HG03064 (cell line): ENCODE measurements around the gene SETDB1.

Experiments
- ATAC-seq: cut with Tn5 transposase; IDR thresholded peaks from one replicate; pipeline ENCODE4 v1.9.1; 2021; ENCODE audit warnings: low read depth; ENCODE audit not compliant: unreplicated experiment

SETDB1 gene

DNA sequence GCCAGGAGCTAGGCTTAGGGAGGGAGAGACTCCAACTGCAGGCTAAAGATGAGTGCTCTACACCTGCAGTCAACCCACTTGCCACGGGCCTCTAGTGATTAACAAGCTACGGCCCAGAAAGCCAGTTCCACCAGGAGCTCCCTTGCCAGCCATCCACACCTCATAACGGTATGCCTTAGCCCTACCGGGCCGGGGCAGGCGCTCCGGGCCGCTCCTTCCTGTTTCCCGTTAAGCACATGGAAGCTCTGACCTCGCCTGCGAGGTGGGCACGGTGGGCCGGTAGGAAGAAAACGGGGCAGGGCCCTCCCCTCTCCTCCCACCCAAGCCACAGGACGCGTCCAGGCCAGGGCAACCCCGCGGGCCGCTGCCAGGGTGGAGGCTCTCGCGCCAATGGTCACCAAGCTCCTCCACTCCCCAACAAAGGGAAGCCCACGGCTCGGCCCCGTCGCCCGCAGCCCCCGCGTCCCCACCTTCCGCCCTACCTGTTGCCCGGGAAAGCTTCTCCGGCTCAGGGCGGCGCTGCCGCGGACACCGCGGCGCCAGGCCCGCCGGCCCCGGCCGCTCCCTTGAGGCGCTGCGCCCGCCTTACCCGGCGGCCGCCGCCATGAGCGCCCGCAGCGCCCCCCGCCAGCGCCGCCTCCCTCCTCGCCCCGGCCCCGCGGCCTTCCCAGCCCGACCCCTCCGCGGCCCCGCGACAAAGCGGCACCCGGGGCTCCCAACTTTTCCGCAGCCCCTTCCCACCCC is 47.8 kb downstream of the SETDB1 start:
- peak; percentile 48 for ATAC-seq

DNA sequence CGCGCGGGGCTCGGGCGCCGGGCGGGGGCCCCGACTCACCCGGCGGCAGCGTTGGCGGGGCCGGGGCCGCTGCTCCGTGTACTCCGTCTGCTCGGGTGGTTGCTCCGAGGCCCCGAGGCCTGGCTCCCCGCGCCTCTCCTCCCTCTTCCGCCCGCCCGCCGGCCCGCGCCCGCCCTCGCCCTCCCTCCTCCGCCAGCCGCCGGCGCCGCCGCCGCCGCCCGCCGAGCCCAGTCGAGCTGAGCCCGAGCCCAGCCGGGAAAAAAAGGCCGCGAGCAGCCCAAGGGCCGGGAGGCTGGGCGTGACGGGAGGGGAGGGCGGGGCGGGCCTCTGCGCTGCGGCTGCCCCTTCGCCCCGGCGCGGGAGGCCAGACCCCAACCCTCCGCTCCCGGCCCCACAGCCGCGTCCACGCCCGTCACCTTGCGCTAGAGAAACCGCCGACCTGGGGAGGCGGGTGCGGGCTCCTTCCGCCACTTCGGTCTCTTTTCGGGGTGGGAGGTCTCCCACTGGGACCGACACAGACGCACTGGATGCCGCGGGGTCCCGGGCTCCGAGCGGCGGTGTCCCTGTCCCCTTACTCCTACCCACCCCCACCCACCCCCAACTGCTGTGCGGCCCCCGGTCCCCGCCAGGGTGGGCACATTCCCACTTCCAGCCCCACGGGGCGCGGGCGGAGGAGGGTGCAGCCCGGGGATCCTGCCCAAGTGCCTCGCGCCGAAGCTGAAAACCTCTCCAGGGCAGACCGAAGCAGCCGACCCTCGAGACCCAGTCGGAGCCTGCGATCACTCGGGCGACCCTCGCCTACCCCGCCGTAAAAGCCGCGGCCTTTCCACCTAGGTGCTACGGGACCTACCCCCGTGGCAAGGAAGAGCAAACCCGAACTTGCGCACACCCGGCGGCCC is 48.7 kb downstream of the SETDB1 start, which contains the start of gene CERS2:
CERS2 (minus strand) TSS at position 256 of the 899 bp plus-strand sequence. CDS start 5,745 bp downstream, outside the sequence.
- peak; percentile 48 for ATAC-seq

DNA sequence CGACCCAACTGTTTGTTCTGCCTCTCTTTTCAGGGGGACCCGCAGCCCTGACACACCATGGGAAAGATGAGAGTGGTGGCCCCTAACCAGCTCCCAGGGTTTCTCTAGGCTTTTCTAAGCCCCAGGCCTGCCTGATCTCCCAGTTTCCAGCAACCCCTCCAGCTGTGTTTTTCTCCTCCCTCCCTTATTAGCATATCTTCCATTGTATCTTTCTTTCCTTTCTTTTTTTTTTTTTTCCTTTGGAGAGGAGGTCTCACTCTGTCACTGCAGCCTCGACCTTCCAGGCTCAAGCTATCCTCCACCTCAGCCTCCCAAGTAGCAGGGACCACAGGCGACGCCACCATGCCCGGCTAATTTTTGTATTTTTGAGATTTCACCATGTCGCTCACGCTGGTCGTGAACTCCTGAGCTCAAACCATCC is 50.2 kb downstream of the SETDB1 start:
- no peak for ATAC-seq

DNA sequence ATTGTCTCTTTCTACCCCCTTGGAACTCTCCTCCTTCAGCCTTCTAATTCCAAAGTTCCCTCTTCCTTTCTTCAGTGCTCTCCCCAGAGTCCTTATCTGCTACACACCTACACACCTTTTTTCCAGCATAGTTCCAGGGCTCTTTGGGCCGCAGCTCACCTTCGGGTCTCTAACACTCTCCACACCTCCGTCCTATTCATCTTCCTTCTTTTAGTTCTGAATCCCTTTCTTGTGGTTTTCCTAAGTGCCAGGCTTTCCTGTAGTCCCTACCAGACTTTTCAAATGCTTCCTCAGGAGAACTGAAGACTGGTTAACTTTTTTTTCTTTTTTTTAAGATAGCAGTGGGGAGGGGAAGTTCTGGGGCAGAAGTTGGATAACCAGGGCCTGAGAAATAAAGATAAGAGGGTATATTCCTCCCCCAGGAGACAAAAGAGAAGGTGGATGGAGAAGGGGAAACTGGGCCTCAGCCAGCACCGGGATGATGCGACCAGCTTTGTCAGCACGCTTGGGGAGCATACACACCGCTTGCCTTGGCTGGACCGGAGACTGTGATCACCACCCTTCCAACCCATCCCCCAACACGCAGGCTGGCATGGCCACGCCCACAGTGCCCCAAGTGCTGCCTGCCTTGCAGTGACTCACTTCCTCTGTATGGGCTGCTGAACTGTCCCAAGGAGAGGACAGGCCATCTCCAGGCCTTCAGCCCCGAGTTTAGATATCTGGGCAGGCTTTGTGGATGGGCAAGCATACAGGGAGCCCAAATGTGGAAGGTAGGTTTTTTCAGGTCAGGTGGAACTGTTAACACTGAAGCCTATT is 50.9 kb downstream of the SETDB1 start:
- ATAC-seq = no peak

DNA sequence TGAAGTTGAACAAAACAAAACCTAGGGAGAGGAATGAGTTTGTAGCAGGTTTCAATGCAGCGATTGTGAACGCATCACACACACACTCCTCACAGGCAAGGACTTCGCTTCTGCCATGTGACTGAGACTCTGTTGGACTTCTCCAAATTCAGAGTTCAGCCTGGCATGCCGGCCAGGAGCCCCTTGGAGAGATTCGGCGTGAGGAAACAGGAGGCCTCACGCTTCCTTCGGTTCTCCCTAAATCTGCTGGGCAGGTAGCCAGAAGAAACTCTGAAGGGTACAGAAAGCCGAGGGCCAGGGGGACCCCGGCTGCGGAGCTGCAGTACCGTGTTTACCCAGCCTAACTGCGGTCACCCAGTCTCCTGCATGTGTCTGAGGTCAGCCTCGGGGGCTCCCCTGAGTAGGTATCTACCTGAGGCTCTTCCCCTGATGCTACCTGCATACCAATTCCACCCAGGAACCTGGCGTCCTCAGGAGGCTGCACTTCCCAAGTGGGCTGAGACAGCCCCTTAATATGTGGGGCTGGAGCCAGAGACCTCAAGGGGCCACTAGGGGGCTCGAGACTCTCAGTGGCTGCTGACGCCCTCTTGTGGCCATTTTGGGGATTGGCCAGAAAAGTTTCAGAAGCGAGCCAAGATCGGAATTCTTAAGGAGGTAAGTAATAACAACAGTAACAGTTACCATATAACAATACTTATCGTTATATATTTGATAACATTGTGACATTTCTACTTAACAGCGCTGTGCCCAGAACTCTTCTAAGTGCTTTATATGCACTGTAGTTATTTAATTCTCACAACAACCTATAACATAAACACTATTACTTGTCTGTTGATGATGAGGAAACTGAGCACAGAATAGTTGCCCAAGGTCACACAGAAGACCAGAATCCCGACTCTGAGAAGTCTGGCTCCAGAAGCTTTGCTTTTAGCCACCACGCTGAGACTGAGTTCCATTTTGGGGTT is 53.2 kb downstream of the SETDB1 start:
- no peak for ATAC-seq

DNA sequence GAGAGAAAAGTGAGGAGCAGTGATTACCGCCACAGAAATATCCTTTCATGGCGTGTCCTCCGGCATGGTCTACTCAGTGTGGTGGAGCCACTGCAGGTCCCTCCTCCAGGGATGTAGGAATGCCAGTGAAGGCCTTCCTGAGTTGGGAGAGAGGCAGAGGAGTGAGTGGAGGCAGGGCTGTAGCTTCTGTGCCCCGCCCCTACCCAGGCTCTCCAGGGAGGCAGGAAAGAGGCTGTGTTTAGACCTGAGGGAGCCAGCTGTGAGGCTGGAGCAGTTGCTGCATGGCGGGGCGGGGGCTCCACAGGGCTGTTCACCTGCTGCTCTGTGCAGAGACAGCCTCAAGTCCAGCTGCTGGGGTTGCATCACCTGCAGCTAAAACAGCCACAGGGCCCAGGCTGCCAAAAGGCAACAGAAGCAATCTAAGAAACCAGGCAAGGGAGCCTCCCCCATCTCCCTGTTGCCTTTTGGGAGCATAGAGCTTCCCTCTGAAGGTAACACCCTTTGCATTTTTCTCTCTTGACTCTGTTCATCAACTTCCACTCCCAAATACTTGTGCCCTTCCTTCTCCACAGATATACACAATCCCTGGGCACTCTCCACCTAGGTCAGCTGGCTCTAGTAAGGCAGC is 55.1 kb downstream of the SETDB1 start:
- no peak for ATAC-seq

DNA sequence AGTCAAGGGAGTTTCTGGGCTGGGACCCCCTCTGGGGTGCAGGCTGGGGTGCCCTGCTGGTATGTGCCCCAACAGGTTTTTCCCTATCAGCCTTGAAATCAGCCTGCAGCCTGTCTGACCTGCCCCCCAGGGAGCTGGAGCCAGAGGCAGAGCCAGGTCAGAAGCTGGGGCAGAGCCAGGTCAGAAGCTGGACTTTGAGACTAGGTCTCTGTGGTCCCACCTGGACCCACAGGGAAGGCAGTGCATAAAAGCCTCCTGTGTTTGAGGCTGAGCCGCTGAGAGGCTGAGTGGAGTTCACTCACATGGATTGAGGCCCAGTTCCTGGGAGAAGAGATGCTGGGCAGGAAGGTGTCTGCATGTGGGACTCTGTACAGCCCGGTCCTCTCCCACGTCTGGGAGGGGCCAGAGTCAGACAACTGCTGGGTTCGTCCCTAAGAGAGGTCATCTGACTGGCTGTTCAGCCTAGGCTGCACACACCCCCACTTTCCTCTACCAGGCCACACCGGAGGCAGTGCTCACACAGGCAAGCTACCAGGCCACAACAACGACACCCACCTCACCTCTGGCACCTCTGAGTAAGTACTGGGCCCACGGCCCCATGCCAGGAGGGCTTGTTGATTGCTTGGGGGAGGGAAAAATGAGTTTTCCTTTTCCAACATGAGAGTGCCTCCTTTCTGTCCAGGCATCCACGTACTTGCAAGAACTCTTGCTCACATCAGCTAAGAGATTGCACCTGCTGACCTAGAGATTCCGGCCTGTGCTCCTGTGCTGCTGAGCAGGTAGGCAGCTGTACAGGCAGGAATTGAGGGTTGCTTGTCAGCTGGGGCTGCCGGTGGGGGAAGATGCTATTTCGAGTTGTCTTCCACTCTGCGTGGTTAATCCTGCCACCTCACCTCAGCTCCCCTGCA is 55.9 kb downstream of the SETDB1 start, which contains the start of gene ANXA9:
ANXA9 (plus strand) TSS at position 488 of the 908 bp plus-strand sequence. CDS start 814 bp downstream, outside the sequence.
- ATAC-seq = no peak

DNA sequence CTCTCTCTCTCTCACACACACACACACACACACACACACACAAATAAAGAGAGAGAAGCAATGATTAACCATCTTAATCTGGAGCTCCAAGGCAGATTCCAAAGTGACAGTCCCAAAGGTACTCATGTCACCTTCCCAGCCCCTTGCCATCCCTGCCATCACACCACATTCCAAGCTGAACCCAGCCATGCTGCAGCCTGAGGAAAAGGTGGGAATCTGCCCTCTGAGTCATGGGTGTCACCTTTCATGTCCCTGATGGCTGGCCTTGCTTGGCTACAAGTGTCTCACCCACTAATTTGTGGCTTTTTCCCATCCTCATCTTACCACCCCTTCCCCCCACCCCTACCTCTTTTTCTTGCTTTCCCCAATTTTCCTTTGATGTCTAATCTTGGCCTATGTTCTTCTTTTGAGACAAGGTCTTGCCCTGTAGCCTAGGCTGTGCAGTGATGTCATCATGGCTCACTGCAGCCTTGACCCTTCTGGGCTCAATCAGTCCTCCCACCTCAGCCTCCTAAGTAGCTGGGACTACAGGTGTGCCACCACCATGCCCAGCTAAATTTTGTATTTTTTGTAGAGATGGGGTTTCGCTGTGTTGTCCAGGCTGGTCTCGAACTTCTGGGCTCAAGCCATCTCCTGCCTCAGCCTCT is 59.1 kb downstream of the SETDB1 start:
- ATAC-seq = no peak

DNA sequence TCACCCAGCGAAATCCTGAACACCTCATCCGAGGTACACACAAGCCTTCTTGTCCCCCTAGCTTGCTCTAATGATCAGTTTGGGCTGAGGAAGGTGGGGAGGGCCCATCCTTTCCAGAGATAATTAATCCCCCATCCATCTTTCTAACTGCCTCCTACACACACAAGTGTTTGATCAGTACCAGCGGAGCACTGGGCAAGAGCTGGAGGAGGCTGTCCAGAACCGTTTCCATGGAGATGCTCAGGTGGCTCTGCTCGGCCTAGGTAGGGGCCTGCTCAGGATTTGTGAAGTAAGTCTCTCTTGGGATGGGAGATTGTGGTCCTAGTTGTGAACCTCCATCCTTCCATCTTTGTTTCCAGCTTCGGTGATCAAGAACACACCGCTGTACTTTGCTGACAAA is 61.8 kb downstream of the SETDB1 start:
- no peak for ATAC-seq

DNA sequence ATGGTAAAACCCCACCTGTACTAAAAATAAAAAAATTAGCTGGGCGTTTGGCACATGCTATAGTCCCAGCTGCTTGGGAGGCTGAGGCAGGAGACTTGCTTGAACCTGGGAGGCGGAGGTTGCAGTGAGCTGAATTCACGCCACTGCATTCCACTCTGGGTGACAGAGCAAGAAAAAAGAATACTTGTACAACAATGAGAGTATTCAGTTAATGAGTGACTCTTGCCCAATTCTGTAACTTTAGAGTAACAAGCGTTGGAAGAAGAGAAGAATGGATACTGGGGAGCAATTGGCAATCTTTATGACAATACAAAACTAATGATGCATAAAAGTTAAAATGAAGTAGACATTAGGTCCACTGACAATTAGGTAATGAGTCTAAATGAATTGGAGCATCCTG is 66.5 kb downstream of the SETDB1 start:
- no peak for ATAC-seq

DNA sequence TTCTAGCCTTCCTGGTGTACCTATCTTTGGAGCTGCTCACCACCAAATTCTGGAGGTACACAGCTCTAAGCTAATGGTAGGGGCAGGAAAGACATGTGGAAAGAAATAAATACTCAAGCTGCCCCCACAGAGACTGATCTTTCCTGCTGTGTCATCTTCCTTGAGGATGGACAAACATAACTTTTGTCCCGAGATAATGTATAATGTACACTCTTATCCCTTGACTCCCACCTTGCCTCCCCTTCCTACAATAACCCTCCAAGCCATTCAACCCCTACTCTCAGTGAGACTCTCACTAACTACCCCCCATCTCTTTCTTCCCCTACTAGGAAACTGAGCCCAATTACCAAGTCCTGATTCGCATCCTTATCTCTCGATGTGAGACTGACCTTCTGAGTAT is 68.1 kb downstream of the SETDB1 start:
- ATAC-seq = no peak

DNA sequence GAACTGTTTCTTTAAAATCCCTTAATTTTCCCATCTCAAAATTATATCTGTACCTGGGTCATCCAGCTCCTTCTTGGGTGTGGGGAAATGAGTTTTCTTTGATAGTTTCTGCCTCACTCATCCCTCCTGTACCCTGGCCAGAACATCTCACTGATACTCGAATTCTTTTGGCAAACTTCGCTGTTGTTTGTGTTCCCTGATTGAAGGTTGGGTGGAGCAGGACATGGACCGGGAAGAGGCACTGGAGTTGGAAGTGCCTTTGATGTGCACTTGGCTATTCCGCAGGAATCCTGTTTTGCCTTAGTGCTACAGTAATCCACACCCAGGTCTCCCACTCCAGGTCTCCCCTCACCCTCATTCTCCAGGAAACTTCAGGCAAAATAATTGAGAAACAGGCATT is 69.3 kb downstream of the SETDB1 start:
- no peak for ATAC-seq

DNA sequence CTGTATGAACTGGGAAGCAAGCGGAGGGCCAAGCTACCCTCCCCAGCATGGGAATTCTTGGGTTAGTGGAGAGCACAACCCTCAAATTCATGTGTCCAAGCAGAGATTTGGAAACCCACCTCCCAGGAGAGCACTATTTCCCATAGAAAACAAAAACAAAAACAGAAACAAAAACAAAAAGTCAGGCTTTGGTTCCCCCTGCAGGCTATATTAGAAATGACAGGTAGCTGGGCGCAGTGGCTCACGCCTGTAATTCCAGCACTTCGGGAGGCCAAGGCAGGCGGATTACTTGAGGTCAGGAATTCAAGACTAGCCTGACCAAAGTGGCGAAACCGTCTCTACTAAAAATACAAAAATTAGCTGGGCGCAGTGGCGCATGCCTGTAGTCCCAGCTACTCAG is 69.7 kb downstream of the SETDB1 start:
- no peak for ATAC-seq

DNA sequence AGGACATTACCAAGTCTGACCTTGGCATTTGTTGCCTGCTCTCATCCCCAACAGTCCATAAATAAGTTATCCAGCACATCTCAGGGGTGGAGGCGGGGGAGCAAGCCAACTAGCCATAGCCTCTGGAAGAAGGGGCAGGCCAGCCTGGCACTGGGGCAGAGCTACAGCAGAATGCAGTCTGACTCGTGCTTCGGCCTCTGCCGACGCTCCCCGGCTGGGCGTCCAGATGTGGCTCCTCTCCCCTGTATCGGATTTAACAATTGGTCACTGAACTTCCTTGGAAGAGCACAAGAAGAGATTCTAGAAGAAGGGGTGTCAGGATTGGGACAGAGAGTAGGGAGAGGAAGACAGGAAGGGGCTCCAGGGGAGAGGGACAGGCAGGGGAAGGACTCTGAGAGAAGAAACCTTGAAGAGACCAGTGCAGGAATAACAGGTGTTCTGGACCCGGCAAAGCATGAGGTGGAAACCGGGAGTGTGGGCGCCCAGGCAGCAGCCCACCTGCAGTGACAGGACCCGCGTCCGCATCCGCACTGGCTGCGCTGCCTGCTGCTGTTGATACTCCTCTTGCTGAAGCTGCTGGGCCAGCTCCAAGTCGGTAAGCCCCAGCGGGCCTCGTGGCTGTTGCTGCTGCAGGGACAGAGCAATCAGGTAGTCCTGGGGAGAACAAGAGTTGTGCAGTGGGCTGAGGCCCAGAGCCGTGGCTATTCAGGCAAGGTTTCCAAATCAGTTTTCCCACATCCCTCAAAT is 71.1 kb downstream of the SETDB1 start:
- ATAC-seq = no peak

DNA sequence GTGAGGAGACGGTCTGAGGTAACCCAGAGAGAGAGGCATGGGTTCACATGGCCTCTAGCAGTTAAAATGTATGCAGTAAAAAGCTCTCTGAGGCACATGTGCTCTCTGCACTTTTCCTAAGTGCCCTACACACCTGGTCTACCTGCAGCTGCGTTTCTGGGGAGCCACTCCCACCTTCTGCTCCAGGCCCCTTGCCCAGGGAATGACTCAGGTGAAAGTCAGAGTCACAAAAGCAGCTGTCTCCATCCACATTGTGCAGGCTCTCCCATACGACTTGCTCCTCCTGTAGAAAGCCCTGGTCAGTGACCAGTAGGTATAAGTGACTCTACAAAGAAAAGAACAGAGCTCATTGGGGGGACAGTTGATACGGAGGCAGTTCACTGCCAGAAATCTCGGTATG is 71.8 kb downstream of the SETDB1 start:
- no peak for ATAC-seq

DNA sequence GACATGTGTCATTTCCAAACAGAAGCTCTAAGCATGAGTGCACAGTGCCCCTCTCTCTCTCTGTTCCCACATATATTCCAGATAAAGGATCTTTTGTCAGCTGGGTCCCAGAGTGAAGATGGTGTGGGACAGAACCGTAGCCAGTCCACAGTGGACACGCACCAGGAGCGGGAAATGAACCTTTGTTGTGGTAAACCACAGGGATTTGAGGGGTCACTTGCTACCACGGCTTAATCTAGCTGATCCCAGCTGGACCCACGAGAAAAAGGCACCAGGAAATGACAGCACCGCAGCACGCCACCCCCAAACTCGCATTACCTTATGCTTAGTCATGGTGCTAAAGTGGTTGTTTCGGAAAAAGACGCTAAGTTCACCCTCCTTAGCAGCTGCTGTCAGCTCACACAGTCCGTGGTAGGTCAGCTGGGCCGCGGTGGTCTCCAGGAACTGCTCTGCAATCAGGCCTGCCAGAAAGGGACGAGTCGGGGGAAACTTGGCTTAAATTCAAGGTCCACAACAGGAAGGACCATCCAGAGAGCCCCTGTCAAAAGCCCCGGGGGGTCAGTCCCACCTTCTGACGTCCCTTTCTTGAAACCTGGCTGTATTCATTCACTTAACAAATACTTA is 73.0 kb downstream of the SETDB1 start:
- no peak for ATAC-seq
